ENCODE results near the gene SIDT1. TPM values are rescaled to one million over a fixed set of nuclear protein-coding genes. Genes with fewer than 3 reads are reported as not detected.
A peak's percentile ranks its signal among the peaks of the same experiment; 100 is the strongest.

The SIDT1 gene
- total RNA-seq, 1 experiment from 2014 or later = 0.22 TPM

- no peak for TF ChIP-seq ATF2 (CRISPR knock-in tag; IDR thresholded peaks at IDR 0.05; ENCODE audit: borderline replicate concordance, low read depth)
- no peak for TF ChIP-seq FOXJ3 (CRISPR knock-in tag; IDR thresholded peaks at IDR 0.05; ENCODE audit: borderline replicate concordance)
- TF ChIP-seq MYBL2 (CRISPR knock-in tag; IDR thresholded peaks at IDR 0.05) = no peak
- no peak for TF ChIP-seq IRF2 (CRISPR knock-in tag; IDR thresholded peaks at IDR 0.05; ENCODE audit: borderline replicate concordance, low read depth)
- no peak for TF ChIP-seq FOXP1 (CRISPR knock-in tag; IDR thresholded peaks at IDR 0.05; ENCODE audit: borderline replicate concordance)
Measured at GRCh38 chr3:113601240-113601639, 68.9 kb downstream of the SIDT1 start (continued).

DNA sequence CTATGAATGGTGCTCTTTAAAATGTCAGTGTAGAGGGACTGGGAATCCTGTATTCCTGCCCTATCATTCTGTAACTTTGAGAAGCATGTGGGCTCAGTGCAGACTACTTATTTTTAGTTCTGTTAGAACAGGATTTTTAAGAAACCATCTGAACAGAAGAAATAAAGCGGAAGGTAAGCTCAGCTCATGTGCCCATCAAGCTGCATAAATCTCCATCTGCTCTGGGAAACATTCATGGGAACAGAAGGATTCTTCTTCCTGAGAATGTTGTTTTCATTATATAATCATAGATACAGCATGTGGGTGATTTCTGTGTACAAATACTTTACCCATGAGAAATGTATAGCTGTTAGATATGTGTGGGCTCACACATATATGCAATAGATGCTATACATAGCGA is 69.9 kb downstream of the SIDT1 start:
- ATAC-seq (no peak), DNase-seq (ENCODE audit: low spot score) (no peak)
- Mint-ChIP-seq H3K4me1 (peaks cover 25% of the 10 kb centered on the region), H3K36me3 (no peaks in the 10 kb centered on the region), H3K27ac (no peak overlapping the region), H3K4me3 (no peak overlapping the region), H3K27me3 (ENCODE audit: low read depth) (no peaks in the 10 kb centered on the region), H3K9me3 (no peaks in the 10 kb centered on the region)
- POLR2A ChIA-PET = no interaction called here
- CTCF ChIA-PET = interaction anchor here (0.6 to 1.1 kb wide), 2 partner anchors 20 to 23 kb away, joined by 3 read pairs; no protein-coding TSS in a partner anchor
- no peak for TF ChIP-seq RELA (CRISPR knock-in tag; IDR thresholded peaks at IDR 0.05; ENCODE audit: borderline replicate concordance)
- TF ChIP-seq, protein P1, sequence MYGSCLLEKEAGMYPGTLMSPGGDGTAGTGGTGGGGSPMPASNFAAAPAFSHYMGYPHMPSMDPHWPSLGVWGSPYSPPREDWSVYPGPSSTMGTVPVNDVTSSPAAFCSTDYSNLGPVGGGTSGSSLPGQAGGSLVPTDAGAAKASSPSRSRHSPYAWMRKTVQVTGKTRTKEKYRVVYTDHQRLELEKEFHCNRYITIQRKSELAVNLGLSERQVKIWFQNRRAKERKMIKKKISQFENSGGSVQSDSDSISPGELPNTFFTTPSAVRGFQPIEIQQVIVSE (CRISPR knock-in tag; IDR thresholded peaks at IDR 0.05; ENCODE audit: borderline replicate concordance) = no peak
- TF ChIP-seq ZNF396 (CRISPR knock-in tag; IDR thresholded peaks at IDR 0.05; ENCODE audit: borderline replicate concordance) = no peak

- H3K36me3 Mint-ChIP-seq = no peaks in the 10 kb centered on the region
- no peaks in the 10 kb centered on the region for H3K27me3 Mint-ChIP-seq (ENCODE audit: low read depth)
- CTCF ChIA-PET = no interaction called here
- TF ChIP-seq E2F4 (CRISPR knock-in tag; IDR thresholded peaks at IDR 0.05; ENCODE audit: borderline replicate concordance, low read depth) (no peak), IRF2 (CRISPR knock-in tag; IDR thresholded peaks at IDR 0.05; ENCODE audit: borderline replicate concordance, low read depth) (no peak)
- H3K4me1 Mint-ChIP-seq = peaks cover 31% of the 10 kb centered on the region
- no peaks in the 10 kb centered on the region for H3K9me3 Mint-ChIP-seq
- POLR2A ChIA-PET = no interaction called here
- no peak overlapping the region for H3K27ac Mint-ChIP-seq
- ATAC-seq (no peak), DNase-seq (ENCODE audit: low spot score) (no peak)
- H3K4me3 Mint-ChIP-seq = no peak overlapping the region
Measured at GRCh38 chr3:113602836-113603235, 70.5 kb downstream of the SIDT1 start.

DNA sequence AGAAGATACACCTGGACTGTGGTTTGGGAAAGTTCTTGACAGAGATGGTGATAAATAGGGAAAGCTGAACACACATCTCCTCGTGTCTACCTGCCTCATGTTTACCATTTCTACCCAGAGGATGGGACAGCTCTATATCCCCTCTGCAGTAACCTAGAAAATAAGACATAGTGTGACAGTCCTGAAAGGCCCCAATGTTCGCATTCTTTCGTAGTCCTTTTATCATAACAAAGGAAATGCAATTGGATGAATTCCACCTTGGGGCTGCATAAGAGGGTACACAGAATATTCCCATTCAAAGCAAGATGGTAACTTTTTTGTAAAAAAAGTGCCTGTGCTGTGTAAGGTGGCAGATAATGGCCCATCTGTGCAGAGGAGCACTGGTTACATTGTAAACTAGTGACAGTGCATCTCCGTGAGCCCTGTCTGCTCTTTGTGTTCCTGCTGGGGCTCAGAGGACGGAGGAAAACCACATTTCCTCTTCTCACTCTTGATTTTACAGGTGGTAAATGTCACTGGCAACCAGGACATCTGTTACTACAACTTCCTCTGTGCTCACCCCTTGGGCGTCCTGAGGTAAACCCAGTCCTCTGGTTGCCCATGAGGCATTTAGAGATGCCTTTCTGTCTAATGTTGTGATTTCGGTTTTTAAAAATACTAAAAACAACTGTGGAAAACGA is 74.3 kb downstream of the SIDT1 start:
- H3K27ac Mint-ChIP-seq = peak overlapping the region; percentile 75
- no peaks in the 10 kb centered on the region for H3K27me3 Mint-ChIP-seq (ENCODE audit: low read depth)
- no peaks in the 10 kb centered on the region for H3K9me3 Mint-ChIP-seq
- ChIA-PET CTCF (interaction anchor here (0.9 kb wide), 1 partner anchor 20 kb away, joined by 3 read pairs; no protein-coding TSS in a partner anchor), POLR2A (no interaction called here)
- DNase-seq (ENCODE audit: low spot score) (no peak), ATAC-seq (peak; percentile 70)
- TF ChIP-seq SP1 (CRISPR knock-in tag; conservative IDR thresholded peaks at IDR 0.05) (no peak), TCF7 (CRISPR knock-in tag; IDR thresholded peaks at IDR 0.05; ENCODE audit: low read depth) (no peak), ZNF219 (CRISPR knock-in tag; IDR thresholded peaks at IDR 0.05; ENCODE audit: borderline replicate concordance) (no peak), ZNF138 (CRISPR knock-in tag; conservative IDR thresholded peaks at IDR 0.05) (no peak), TP53 (CRISPR knock-in tag; IDR thresholded peaks at IDR 0.05) (no peak)
- TF ChIP-seq, protein P2, sequence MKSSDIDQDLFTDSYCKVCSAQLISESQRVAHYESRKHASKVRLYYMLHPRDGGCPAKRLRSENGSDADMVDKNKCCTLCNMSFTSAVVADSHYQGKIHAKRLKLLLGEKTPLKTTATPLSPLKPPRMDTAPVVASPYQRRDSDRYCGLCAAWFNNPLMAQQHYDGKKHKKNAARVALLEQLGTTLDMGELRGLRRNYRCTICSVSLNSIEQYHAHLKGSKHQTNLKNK (CRISPR knock-in tag; IDR thresholded peaks at IDR 0.05) = no peak
- no peaks in the 10 kb centered on the region for H3K36me3 Mint-ChIP-seq
- peaks cover 34% of the 10 kb centered on the region for H3K4me1 Mint-ChIP-seq
- H3K4me3 Mint-ChIP-seq = peak overlapping the region; percentile 14; the same call in 1 of the 2 replicates
